ENCODE measurements around the gene IL10. TPM values are rescaled to one million over a fixed set of nuclear protein-coding genes. Genes with fewer than 3 reads are reported as not detected.

Gene IL10
- polyA plus RNA-seq, 3 donors from 2014 or later, result 0.43 TPM; not detected in 2

- H3K27me3 Mint-ChIP-seq (ENCODE audit: low read depth in 3 of 3), result peaks cover 0 to 13% (median 11%) of the 10 kb centered on the region in 3 donors
- H3K9me3 Mint-ChIP-seq, result no peaks in the 10 kb centered on the region
- peak overlapping the region in 2 of 6 donors; percentile 1 to 17 for H3K27ac Mint-ChIP-seq
- H3K4me1 Mint-ChIP-seq, result peaks cover 68 to 82% of the 10 kb centered on the region in 2 donors
- DNase-seq, result no peak
- H3K4me3 Mint-ChIP-seq, result no peak overlapping the region
- peaks cover 26 to 60% (median 36%) of the 10 kb centered on the region in 3 donors for H3K36me3 Mint-ChIP-seq
Measured at GRCh38 chr1:206732992-206733391, 39.3 kb downstream of the IL10 start.

- Mint-ChIP-seq H3K4me3 (no peak overlapping the region), H3K27ac (no peak overlapping the region), H3K27me3 (ENCODE audit: low read depth in 3 of 3) (peaks cover 0 to 15% (median 11%) of the 10 kb centered on the region in 3 donors), H3K9me3 (no peaks in the 10 kb centered on the region), H3K36me3 (peaks cover 26 to 57% (median 36%) of the 10 kb centered on the region in 3 donors), H3K4me1 (peaks cover 63 to 79% of the 10 kb centered on the region in 2 donors)
- no peak for DNase-seq
Measured at GRCh38 chr1:206732508-206732907, 39.8 kb downstream of the IL10 start.

GRCh38 chr1:206729507-206729906 lies 42.8 kb downstream of the IL10 start:
- peaks cover 26 to 51% (median 36%) of the 10 kb centered on the region in 3 donors for H3K36me3 Mint-ChIP-seq

GRCh38 chr1:206729050-206729449 lies 43.2 kb downstream of the IL10 start:
- Mint-ChIP-seq H3K36me3 (peaks cover 26 to 47% (median 36%) of the 10 kb centered on the region in 3 donors), H3K27ac (peak overlapping the region in 3 of 6 donors; percentile 6 to 51 (median 47)), H3K4me1 (peaks cover 63 to 78% of the 10 kb centered on the region in 2 donors), H3K9me3 (no peaks in the 10 kb centered on the region), H3K4me3 (peak overlapping the region; percentile 18 to 60 (median 51)), H3K27me3 (ENCODE audit: low read depth in 3 of 3) (peaks cover 2 to 12% (median 7%) of the 10 kb centered on the region in 3 donors)
- no peak for DNase-seq

More at GRCh38 chr1:206729507-206729906, 42.8 kb downstream of the IL10 start:
- DNase-seq, result peak; percentile 37 to 52 (median 40)
- peaks cover 2 to 9% (median 8%) of the 10 kb centered on the region in 3 donors for H3K27me3 Mint-ChIP-seq (ENCODE audit: low read depth in 3 of 3)
- peaks cover 61 to 78% of the 10 kb centered on the region in 2 donors for H3K4me1 Mint-ChIP-seq
- H3K4me3 Mint-ChIP-seq, result peak overlapping the region; percentile 18 to 60 (median 51)
- H3K27ac Mint-ChIP-seq, result peak overlapping the region in 4 of 6 donors; percentile 12 to 80 (median 49)
- H3K9me3 Mint-ChIP-seq, result no peaks in the 10 kb centered on the region

- Mint-ChIP-seq H3K4me1 (peaks cover 67 to 81% of the 10 kb centered on the region in 2 donors), H3K4me3 (peak overlapping the region in 3 of 5 donors; percentile 4 to 46 (median 46))
Measured at GRCh38 chr1:206728697-206728987, 43.7 kb downstream of the IL10 start.

GRCh38 chr1:206727981-206728696 lies 44.2 kb downstream of the IL10 start:
- no peak for DNase-seq
- peak overlapping the region in 1 of 6 donors; percentile 14 for H3K27ac Mint-ChIP-seq
- H3K27me3 Mint-ChIP-seq (ENCODE audit: low read depth in 3 of 3), result peaks cover 2 to 13% (median 4%) of the 10 kb centered on the region in 3 donors
- H3K4me1 Mint-ChIP-seq, result peaks cover 69 to 86% of the 10 kb centered on the region in 2 donors
- H3K36me3 Mint-ChIP-seq, result peaks cover 26 to 41% (median 36%) of the 10 kb centered on the region in 3 donors
- H3K9me3 Mint-ChIP-seq, result no peaks in the 10 kb centered on the region
- H3K4me3 Mint-ChIP-seq, result peak overlapping the region in 1 of 5 donors; percentile 4

More at GRCh38 chr1:206728697-206728987, 43.7 kb downstream of the IL10 start:
- Mint-ChIP-seq H3K36me3 (peaks cover 26 to 46% (median 36%) of the 10 kb centered on the region in 3 donors), H3K27ac (no peak overlapping the region), H3K27me3 (ENCODE audit: low read depth in 3 of 3) (peaks cover 2 to 13% (median 6%) of the 10 kb centered on the region in 3 donors), H3K9me3 (no peaks in the 10 kb centered on the region)
- DNase-seq, result no peak

GRCh38 chr1:206725109-206725963 lies 47.0 kb downstream of the IL10 start:
- peak; percentile 37 to 42 (median 41) for DNase-seq
- Mint-ChIP-seq H3K27me3 (ENCODE audit: low read depth in 3 of 3) (peaks cover 2 to 12% (median 4%) of the 10 kb centered on the region in 3 donors), H3K36me3 (peaks cover 12 to 14% (median 13%) of the 10 kb centered on the region in 3 donors), H3K4me1 (peaks cover 72 to 85% of the 10 kb centered on the region in 2 donors), H3K4me3 (peak overlapping the region in 1 of 5 donors; percentile 42), H3K9me3 (no peaks in the 10 kb centered on the region), H3K27ac (peak overlapping the region in 4 of 6 donors; percentile 20 to 84 (median 53))

- no peaks in the 10 kb centered on the region for H3K9me3 Mint-ChIP-seq
- peaks cover 0 to 2% (median 0%) of the 10 kb centered on the region in 3 donors for H3K36me3 Mint-ChIP-seq
- H3K27me3 Mint-ChIP-seq (ENCODE audit: low read depth in 3 of 3), result peaks cover 2 to 10% (median 4%) of the 10 kb centered on the region in 3 donors
- H3K4me1 Mint-ChIP-seq, result peaks cover 70 to 82% of the 10 kb centered on the region in 2 donors
- H3K27ac Mint-ChIP-seq, result peak overlapping the region in 3 of 6 donors; percentile 56 to 69 (median 69)
- DNase-seq, result no peak
- no peak overlapping the region for H3K4me3 Mint-ChIP-seq
Measured at GRCh38 chr1:206723805-206724472, 48.4 kb downstream of the IL10 start.

GRCh38 chr1:206723462-206723804 lies 48.9 kb downstream of the IL10 start:
- no peaks in the 10 kb centered on the region for H3K9me3 Mint-ChIP-seq
- H3K36me3 Mint-ChIP-seq, result peaks cover 0 to 2% (median 0%) of the 10 kb centered on the region in 3 donors
- no peak for DNase-seq
- no peak overlapping the region for H3K27ac Mint-ChIP-seq
- no peak overlapping the region for H3K4me3 Mint-ChIP-seq
- H3K4me1 Mint-ChIP-seq, result peaks cover 69 to 82% of the 10 kb centered on the region in 2 donors
- H3K27me3 Mint-ChIP-seq (ENCODE audit: low read depth in 3 of 3), result peaks cover 2 to 10% (median 4%) of the 10 kb centered on the region in 3 donors

- Mint-ChIP-seq H3K4me3 (no peak overlapping the region), H3K9me3 (no peaks in the 10 kb centered on the region), H3K27ac (peak overlapping the region in 2 of 6 donors; percentile 39 to 45), H3K4me1 (peaks cover 67 to 81% of the 10 kb centered on the region in 2 donors), H3K27me3 (ENCODE audit: low read depth in 3 of 3) (peaks cover 2 to 10% (median 2%) of the 10 kb centered on the region in 3 donors), H3K36me3 (no peaks in the 10 kb centered on the region)
- no peak for DNase-seq
Measured at GRCh38 chr1:206722751-206723461, 49.4 kb downstream of the IL10 start.

- DNase-seq, result no peak
- peaks cover 73 to 85% of the 10 kb centered on the region in 2 donors for H3K4me1 Mint-ChIP-seq
- H3K27ac Mint-ChIP-seq, result peak overlapping the region in 3 of 6 donors; percentile 19 to 49 (median 24)
- H3K4me3 Mint-ChIP-seq, result no peak overlapping the region
- no peaks in the 10 kb centered on the region for H3K9me3 Mint-ChIP-seq
- no peaks in the 10 kb centered on the region for H3K36me3 Mint-ChIP-seq
- peaks cover 0 to 9% (median 6%) of the 10 kb centered on the region in 3 donors for H3K27me3 Mint-ChIP-seq (ENCODE audit: low read depth in 3 of 3)
Measured at GRCh38 chr1:206721454-206721853, 50.8 kb downstream of the IL10 start.

- no peak for DNase-seq
- H3K9me3 Mint-ChIP-seq, result no peaks in the 10 kb centered on the region
- H3K27ac Mint-ChIP-seq, result peak overlapping the region in 5 of 6 donors; percentile 24 to 79 (median 76)
- H3K4me3 Mint-ChIP-seq, result no peak overlapping the region
- H3K36me3 Mint-ChIP-seq, result no peaks in the 10 kb centered on the region
- H3K27me3 Mint-ChIP-seq (ENCODE audit: low read depth in 3 of 3), result peaks cover 13 to 19% (median 15%) of the 10 kb centered on the region in 3 donors
- peaks cover 76 to 85% of the 10 kb centered on the region in 2 donors for H3K4me1 Mint-ChIP-seq
Measured at GRCh38 chr1:206719169-206719839, 53.0 kb downstream of the IL10 start.
